ENCODE measurements around the gene PNPLA6. TPM values are rescaled to one million over a fixed set of nuclear protein-coding genes. Genes with fewer than 3 reads are reported as not detected.

Gene PNPLA6
- total and polyA plus RNA-seq, 4 experiments from 2014 or later = 4.7 to 169 (median 90.8) TPM

GRCh38 chr19:7522072-7522922 is 13.2 kb upstream of the PNPLA6 start, which contains the start of gene MCOLN1:
TSS of gene MCOLN1 (plus strand) at chr19:7522624. CDS start at chr19:7522751, 127 bp downstream.
- Mint-ChIP-seq H3K27ac (peak within 1 kb of the TSS; percentile 61 to 93 (median 88)), H3K4me3 (peak within 1 kb of the TSS; percentile 82 to 93 (median 87)), H3K4me1 (peaks cover 7 to 19% (median 12%) of the 10 kb centered on the region in 4 donors), H3K36me3 (peaks cover 7% of the 10 kb centered on the region in 2 donors), H3K9me3 (no peaks in the 10 kb centered on the region), H3K27me3 (peaks cover 2% of the 10 kb centered on the region in 2 donors)
- POLR2A ChIA-PET (ENCODE audit: partially characterized antibody) = interaction anchor here (0.6 to 6.2 kb wide), 12 partner anchors 12 to 192 kb away, joined by 3 to 94 read pairs (median 3); partner anchors contain the start of genes ARHGEF18, PET100, PEX11G and PNPLA6
- Histone ChIP-seq H3K36me3 (ENCODE audit: insufficient read depth, low read length) (no peaks in the 10 kb centered on the region), H3K27me3 (ENCODE audit: insufficient read depth, low read length) (no peaks in the 10 kb centered on the region), H3K4me3 (ENCODE audit: low read length in 2 of 2) (peak within 1 kb of the TSS; percentile 65 to 69), H3K27ac (ENCODE audit: low read depth, low read length) (peak within 1 kb of the TSS; percentile 42), H3K4me1 (ENCODE audit: insufficient read depth, low read length) (peaks cover 18% of the 10 kb centered on the region), H3K9me3 (ENCODE audit: control insufficient read depth in 1 of 2, low read length in 2 of 2) (no peaks in the 10 kb centered on the region)
- intact Hi-C loops (cut with micrococcal nuclease) = loop anchor here (1.0 kb wide), 2 partner anchors 12 to 33 kb away; partner anchors contain the start of gene PEX11G
- DNase-seq = peak; percentile 98 to 99 (median 98)
- CTCF ChIA-PET (ENCODE audit: partially characterized antibody) = interaction anchor here (0.9 to 1.8 kb wide), 5 partner anchors 13 to 129 kb away, joined by 3 to 12 read pairs (median 3); partner anchors contain the start of gene PNPLA6

- H3K4me1 ChIP-seq (ENCODE audit: insufficient read depth, low read length) = peaks cover 18% of the 10 kb centered on the region
- ChIA-PET CTCF (ENCODE audit: partially characterized antibody) (interaction anchor here (0.8 to 1.8 kb wide), 6 partner anchors 12 to 129 kb away, joined by 3 to 12 read pairs (median 3); partner anchors contain the start of gene PNPLA6), POLR2A (ENCODE audit: partially characterized antibody) (interaction anchor here (0.6 to 6.2 kb wide), 8 partner anchors 11 to 192 kb away, joined by 3 to 94 read pairs (median 5); partner anchors contain the start of genes ARHGEF18, PET100, PEX11G and PNPLA6)
- intact Hi-C loops (cut with micrococcal nuclease) = loop anchor here (1.0 kb wide), 2 partner anchors 11 to 34 kb away; partner anchors contain the start of gene PEX11G
- H3K9me3 ChIP-seq (ENCODE audit: control insufficient read depth in 1 of 2, low read length in 2 of 2) = no peaks in the 10 kb centered on the region
- no peaks in the 10 kb centered on the region for H3K36me3 ChIP-seq (ENCODE audit: insufficient read depth, low read length)
- no peaks in the 10 kb centered on the region for H3K27me3 Mint-ChIP-seq
- H3K27ac ChIP-seq (ENCODE audit: low read depth, low read length) = peak overlapping the region; percentile 42
- peaks cover 7% of the 10 kb centered on the region in 2 donors for H3K36me3 Mint-ChIP-seq
- H3K4me1 Mint-ChIP-seq = peaks cover 7 to 16% (median 9%) of the 10 kb centered on the region in 4 donors
- DNase-seq = peak in 1 of 5 donors; percentile 22
- H3K27ac Mint-ChIP-seq = peak overlapping the region in 4 of 7 donors; percentile 15 to 87 (median 49)
- no peaks in the 10 kb centered on the region for H3K27me3 ChIP-seq (ENCODE audit: insufficient read depth, low read length)
- H3K9me3 Mint-ChIP-seq = no peaks in the 10 kb centered on the region
- peak overlapping the region; percentile 65 to 69 for H3K4me3 ChIP-seq (ENCODE audit: low read length in 2 of 2)
- peak overlapping the region; percentile 53 to 82 (median 64) for H3K4me3 Mint-ChIP-seq
Measured at GRCh38 chr19:7522923-7523667, 12.4 kb upstream of the PNPLA6 start.

GRCh38 chr19:7524523-7524922 is 11.0 kb upstream of the PNPLA6 start:
- Mint-ChIP-seq H3K9me3 (no peaks in the 10 kb centered on the region), H3K4me1 (peaks cover 7 to 16% (median 9%) of the 10 kb centered on the region in 4 donors), H3K36me3 (peaks cover 3 to 9% of the 10 kb centered on the region in 2 donors), H3K27ac (no peak overlapping the region), H3K27me3 (no peaks in the 10 kb centered on the region), H3K4me3 (peak overlapping the region in 4 of 8 donors; percentile 6 to 30 (median 16))
- no peak overlapping the region for H3K27ac ChIP-seq (ENCODE audit: low read depth, low read length)
- no peaks in the 10 kb centered on the region for H3K36me3 ChIP-seq (ENCODE audit: insufficient read depth, low read length)
- intact Hi-C loops (cut with micrococcal nuclease) = no loop called here
- H3K27me3 ChIP-seq (ENCODE audit: insufficient read depth, low read length) = no peaks in the 10 kb centered on the region
- peaks cover 18% of the 10 kb centered on the region for H3K4me1 ChIP-seq (ENCODE audit: insufficient read depth, low read length)
- DNase-seq = peak in 1 of 5 donors; percentile 7
- CTCF ChIA-PET (ENCODE audit: partially characterized antibody) = no interaction called here
- POLR2A ChIA-PET (ENCODE audit: partially characterized antibody) = interaction anchor here (6.2 kb wide), 1 partner anchor 10 kb away, joined by 94 read pairs; the partner anchor contains the start of gene PNPLA6
- H3K9me3 ChIP-seq (ENCODE audit: control insufficient read depth in 1 of 2, low read length in 2 of 2) = no peaks in the 10 kb centered on the region
- H3K4me3 ChIP-seq (ENCODE audit: low read length in 2 of 2) = no peak overlapping the region

- H3K27ac Mint-ChIP-seq = no peak overlapping the region
- no peaks in the 10 kb centered on the region for H3K9me3 ChIP-seq (ENCODE audit: control insufficient read depth in 1 of 2, low read length in 2 of 2)
- POLR2A ChIA-PET (ENCODE audit: partially characterized antibody) = interaction anchor here (6.2 kb wide), 1 partner anchor 9 kb away, joined by 94 read pairs; the partner anchor contains the start of gene PNPLA6
Measured at GRCh38 chr19:7524992-7525739, 10.4 kb upstream of the PNPLA6 start.

GRCh38 chr19:7526059-7526929 is 9.2 kb upstream of the PNPLA6 start:
- no peak overlapping the region for H3K27ac ChIP-seq (ENCODE audit: low read depth, low read length)
- no peaks in the 10 kb centered on the region for H3K9me3 Mint-ChIP-seq
- H3K4me3 Mint-ChIP-seq = no peak overlapping the region
- no peak overlapping the region for H3K4me3 ChIP-seq (ENCODE audit: low read length in 2 of 2)
- H3K36me3 ChIP-seq (ENCODE audit: insufficient read depth, low read length) = no peaks in the 10 kb centered on the region
- H3K4me1 ChIP-seq (ENCODE audit: insufficient read depth, low read length) = peaks cover 18% of the 10 kb centered on the region
- intact Hi-C loops (cut with micrococcal nuclease) = no loop called here
- H3K36me3 Mint-ChIP-seq = peaks cover 6 to 11% of the 10 kb centered on the region in 2 donors
- no peaks in the 10 kb centered on the region for H3K27me3 Mint-ChIP-seq
- no peaks in the 10 kb centered on the region for H3K27me3 ChIP-seq (ENCODE audit: insufficient read depth, low read length)
- H3K27ac Mint-ChIP-seq = no peak overlapping the region
- H3K4me1 Mint-ChIP-seq = peaks cover 7 to 16% (median 9%) of the 10 kb centered on the region in 4 donors
- DNase-seq = no peak
- CTCF ChIA-PET (ENCODE audit: partially characterized antibody) = no interaction called here
- no peaks in the 10 kb centered on the region for H3K9me3 ChIP-seq (ENCODE audit: control insufficient read depth in 1 of 2, low read length in 2 of 2)
- POLR2A ChIA-PET (ENCODE audit: partially characterized antibody) = no interaction called here

More at GRCh38 chr19:7524992-7525739, 10.4 kb upstream of the PNPLA6 start:
- CTCF ChIA-PET (ENCODE audit: partially characterized antibody) = no interaction called here
- Mint-ChIP-seq H3K9me3 (no peaks in the 10 kb centered on the region), H3K27me3 (no peaks in the 10 kb centered on the region), H3K4me3 (peak overlapping the region in 1 of 8 donors; percentile 46), H3K4me1 (peaks cover 7 to 16% (median 9%) of the 10 kb centered on the region in 4 donors), H3K36me3 (peaks cover 4 to 10% of the 10 kb centered on the region in 2 donors)
- no peaks in the 10 kb centered on the region for H3K27me3 ChIP-seq (ENCODE audit: insufficient read depth, low read length)
- intact Hi-C loops (cut with micrococcal nuclease) = no loop called here
- no peak overlapping the region for H3K27ac ChIP-seq (ENCODE audit: low read depth, low read length)
- no peak overlapping the region for H3K4me3 ChIP-seq (ENCODE audit: low read length in 2 of 2)
- H3K36me3 ChIP-seq (ENCODE audit: insufficient read depth, low read length) = no peaks in the 10 kb centered on the region
- peaks cover 18% of the 10 kb centered on the region for H3K4me1 ChIP-seq (ENCODE audit: insufficient read depth, low read length)
- DNase-seq = peak in 1 of 5 donors; percentile 11

Measured in CD4-positive, alpha-beta memory T cell (primary cell).